Activated T-helper 17 cell treated with anti-CD3 and anti-CD28 coated beads, Interleukin-2, amount 50 U/mL, for 72 hours (primary cell): ENCODE data around the gene DAP. TPM values are rescaled to one million over a fixed set of nuclear protein-coding genes. Genes with fewer than 3 reads are reported as not detected.
"Not testable (repeated sequence)": the region's sequence is repeated elsewhere in the genome, so short reads cannot be mapped to it uniquely, and the experiment has no call there.

Source experiments
- ATAC-seq: fragments of 150-1000 bp; cut with Tn5 transposase; replicated peaks from 2 replicates; pipeline ENCODE4 v1.10.0; 2021; ENCODE audit warnings: mild to moderate bottlenecking, moderate library complexity
- H3K27ac Mint-ChIP-seq: one replicate; pipeline ENCODE4 v1.8.0; 2022; ENCODE audit warnings: mixed read lengths
- H3K27me3 Mint-ChIP-seq: one replicate; pipeline ENCODE4 v1.8.0; 2022; ENCODE audit warnings: mixed read lengths
- H3K36me3 Mint-ChIP-seq: one replicate; pipeline ENCODE4 v1.8.0; 2022; ENCODE audit warnings: low read depth, mild to moderate bottlenecking, mixed read lengths
- H3K4me1 Mint-ChIP-seq: one replicate; pipeline ENCODE4 v1.8.0; 2022; ENCODE audit warnings: mixed read lengths
- H3K4me3 Mint-ChIP-seq: one replicate; pipeline ENCODE4 v1.8.0; 2022; ENCODE audit warnings: mild to moderate bottlenecking, mixed read lengths
- H3K9me3 Mint-ChIP-seq: one replicate; pipeline ENCODE4 v1.8.0; 2022; ENCODE audit warnings: mixed read lengths
- total RNA-seq, 2 donors: library from RNA; stranded (reverse); gene quantifications; one replicate each; pipeline ENCODE4 v1.2.3, GENCODE V29; 2022

The DAP gene
- total RNA-seq, 2 donors from 2014 or later, result 29.5 to 39.5 TPM

GRCh38 chr5:10649666-10650380 is 111.2 kb downstream of the DAP start:
- peaks cover 4% of the 10 kb centered on the region for H3K4me1 Mint-ChIP-seq

GRCh38 chr5:10648806-10649665 is 112.0 kb downstream of the DAP start:
- H3K36me3 Mint-ChIP-seq, result peaks cover 10% of the 10 kb centered on the region
- H3K27me3 Mint-ChIP-seq, result no peaks in the 10 kb centered on the region
- no peak overlapping the region for H3K27ac Mint-ChIP-seq
- ATAC-seq, result no peak
- H3K9me3 Mint-ChIP-seq, result no peaks in the 10 kb centered on the region
- peaks cover 4% of the 10 kb centered on the region for H3K4me1 Mint-ChIP-seq
- H3K4me3 Mint-ChIP-seq, result no peak overlapping the region

More at GRCh38 chr5:10649666-10650380, 111.2 kb downstream of the DAP start:
- Mint-ChIP-seq H3K27ac (no peak overlapping the region), H3K27me3 (no peaks in the 10 kb centered on the region), H3K9me3 (no peaks in the 10 kb centered on the region), H3K36me3 (peaks cover 10% of the 10 kb centered on the region), H3K4me3 (no peak overlapping the region)
- ATAC-seq, result no peak

- no peak for ATAC-seq
- Mint-ChIP-seq H3K4me1 (peaks cover 4% of the 10 kb centered on the region), H3K9me3 (no peaks in the 10 kb centered on the region), H3K27ac (no peak overlapping the region), H3K36me3 (peaks cover 10% of the 10 kb centered on the region), H3K4me3 (no peak overlapping the region), H3K27me3 (no peaks in the 10 kb centered on the region)
These were observed 113.4 kb downstream of the DAP start for GRCh38 chr5:10647640-10648039.

- Mint-ChIP-seq H3K27me3 (no peaks in the 10 kb centered on the region), H3K4me3 (no peak overlapping the region), H3K9me3 (no peaks in the 10 kb centered on the region), H3K36me3 (peaks cover 5% of the 10 kb centered on the region), H3K4me1 (peaks cover 4% of the 10 kb centered on the region), H3K27ac (no peak overlapping the region)
- no peak for ATAC-seq
These were observed 115.4 kb downstream of the DAP start for GRCh38 chr5:10645671-10646070.

GRCh38 chr5:10645146-10645545 is 115.9 kb downstream of the DAP start:
- peaks cover 4% of the 10 kb centered on the region for H3K4me1 Mint-ChIP-seq
- no peaks in the 10 kb centered on the region for H3K36me3 Mint-ChIP-seq
- H3K4me3 Mint-ChIP-seq, result no peak overlapping the region
- H3K27me3 Mint-ChIP-seq, result no peaks in the 10 kb centered on the region
- no peaks in the 10 kb centered on the region for H3K9me3 Mint-ChIP-seq
- H3K27ac Mint-ChIP-seq, result no peak overlapping the region
- peak; percentile 59 for ATAC-seq

GRCh38 chr5:10644192-10644591 is 116.8 kb downstream of the DAP start:
- H3K27me3 Mint-ChIP-seq, result no peaks in the 10 kb centered on the region
- no peaks in the 10 kb centered on the region for H3K9me3 Mint-ChIP-seq
- peak overlapping the region; percentile 65 for H3K27ac Mint-ChIP-seq
- H3K4me3 Mint-ChIP-seq, result no peak overlapping the region
- no peaks in the 10 kb centered on the region for H3K36me3 Mint-ChIP-seq
- ATAC-seq, result no peak
- peaks cover 4% of the 10 kb centered on the region for H3K4me1 Mint-ChIP-seq

- no peak overlapping the region for H3K4me3 Mint-ChIP-seq
- no peaks in the 10 kb centered on the region for H3K27me3 Mint-ChIP-seq
- peaks cover 4% of the 10 kb centered on the region for H3K4me1 Mint-ChIP-seq
- peaks cover 8% of the 10 kb centered on the region for H3K36me3 Mint-ChIP-seq
- no peak overlapping the region for H3K27ac Mint-ChIP-seq
- no peak for ATAC-seq
- no peaks in the 10 kb centered on the region for H3K9me3 Mint-ChIP-seq
These were observed 118.7 kb downstream of the DAP start for GRCh38 chr5:10642367-10642766.

GRCh38 chr5:10639846-10640368 is 121.1 kb downstream of the DAP start:
- H3K4me3 Mint-ChIP-seq, result no peak overlapping the region
- no peak for ATAC-seq
- peaks cover 8% of the 10 kb centered on the region for H3K36me3 Mint-ChIP-seq
- no peaks in the 10 kb centered on the region for H3K9me3 Mint-ChIP-seq
- H3K27ac Mint-ChIP-seq, result no peak overlapping the region
- peaks cover 16% of the 10 kb centered on the region for H3K4me1 Mint-ChIP-seq
- H3K27me3 Mint-ChIP-seq, result no peaks in the 10 kb centered on the region

GRCh38 chr5:10638723-10639122 is 122.3 kb downstream of the DAP start:
- not testable (repeated sequence) for H3K4me3 Mint-ChIP-seq, H3K36me3 Mint-ChIP-seq, H3K27ac Mint-ChIP-seq, ATAC-seq, H3K27me3 Mint-ChIP-seq, H3K9me3 Mint-ChIP-seq
- peaks cover 25% of the 10 kb centered on the region for H3K4me1 Mint-ChIP-seq

- Mint-ChIP-seq H3K27ac (no peak overlapping the region), H3K9me3 (no peaks in the 10 kb centered on the region), H3K36me3 (peaks cover 8% of the 10 kb centered on the region), H3K4me1 (peaks cover 28% of the 10 kb centered on the region), H3K27me3 (no peaks in the 10 kb centered on the region), H3K4me3 (no peak overlapping the region)
- ATAC-seq, result no peak
These were observed 123.1 kb downstream of the DAP start for GRCh38 chr5:10637944-10638343.

- peaks cover 8% of the 10 kb centered on the region for H3K36me3 Mint-ChIP-seq
- ATAC-seq, result no peak
- H3K27ac Mint-ChIP-seq, result peak overlapping the region; percentile 84
- no peaks in the 10 kb centered on the region for H3K9me3 Mint-ChIP-seq
- no peaks in the 10 kb centered on the region for H3K27me3 Mint-ChIP-seq
- H3K4me3 Mint-ChIP-seq, result peak overlapping the region; percentile 74
- H3K4me1 Mint-ChIP-seq, result peaks cover 30% of the 10 kb centered on the region
These were observed 124.5 kb downstream of the DAP start for GRCh38 chr5:10636363-10637142.

- H3K36me3 Mint-ChIP-seq, result peaks cover 8% of the 10 kb centered on the region
- no peaks in the 10 kb centered on the region for H3K9me3 Mint-ChIP-seq
- H3K27ac Mint-ChIP-seq, result peak overlapping the region; percentile 84
- peak overlapping the region; percentile 74 for H3K4me3 Mint-ChIP-seq
- H3K27me3 Mint-ChIP-seq, result peaks cover 4% of the 10 kb centered on the region
- peak; percentile 20 for ATAC-seq
- H3K4me1 Mint-ChIP-seq, result peaks cover 36% of the 10 kb centered on the region
These were observed 125.1 kb downstream of the DAP start for GRCh38 chr5:10635867-10636350.

GRCh38 chr5:10635257-10635866 is 125.7 kb downstream of the DAP start:
- Mint-ChIP-seq H3K27ac (peak overlapping the region; percentile 84), H3K27me3 (peaks cover 4% of the 10 kb centered on the region), H3K36me3 (peaks cover 8% of the 10 kb centered on the region), H3K4me1 (peaks cover 38% of the 10 kb centered on the region), H3K4me3 (peak overlapping the region; percentile 74), H3K9me3 (no peaks in the 10 kb centered on the region)
- ATAC-seq, result peak; percentile 88

- Mint-ChIP-seq H3K4me3 (peak overlapping the region; percentile 74), H3K9me3 (no peaks in the 10 kb centered on the region), H3K27me3 (peaks cover 10% of the 10 kb centered on the region), H3K36me3 (peaks cover 8% of the 10 kb centered on the region), H3K4me1 (peaks cover 38% of the 10 kb centered on the region), H3K27ac (peak overlapping the region; percentile 70)
- no peak for ATAC-seq
These were observed 126.5 kb downstream of the DAP start for GRCh38 chr5:10634562-10634961.
